Measurements from ENCODE around the gene RGL2. TPM values are rescaled to one million over a fixed set of nuclear protein-coding genes. Genes with fewer than 3 reads are reported as not detected.

The RGL2 gene
- total and polyA plus RNA-seq, 12 donors = 36.4 to 224 (median 85.4) TPM

DNA sequence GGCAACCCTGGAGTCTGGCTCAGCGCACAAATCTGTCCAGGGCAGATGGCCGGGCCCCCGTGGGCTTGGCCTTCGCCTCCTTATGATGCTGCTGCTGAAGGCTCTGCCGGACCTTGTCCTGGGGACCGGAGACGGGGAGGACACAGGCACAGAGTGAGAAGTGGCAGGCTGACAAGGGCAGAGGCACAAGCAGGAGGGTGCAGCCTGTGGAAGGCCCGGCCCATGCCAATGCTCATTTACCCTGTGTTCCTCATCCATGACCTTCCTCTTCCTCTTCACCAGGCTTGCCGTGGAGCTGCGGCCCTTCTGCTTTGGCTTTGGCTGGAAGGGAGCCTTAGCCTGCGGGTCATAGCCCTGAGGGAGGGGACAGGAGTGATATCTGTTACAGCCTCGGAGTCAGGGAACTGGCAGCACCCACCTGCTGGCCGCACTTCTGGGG, 19.5 kb downstream of the RGL2 start:
- 52 to 75% (median 69%) methylated on average over 8 to 13 of the region's 13 CpGs for WGBS, 4 donors
- H3K4me1 ChIP-seq (replicated peaks in 1 of 2) = peaks cover 9 to 31% of the 10 kb centered on the region in 2 donors
- no peak overlapping the region for H3K4me3 ChIP-seq
- H3K9me3 ChIP-seq (replicated peaks in 1 of 3) = no peaks in the 10 kb centered on the region
- no peak for DNase-seq
- H3K36me3 ChIP-seq (replicated peaks in 1 of 2) = peaks cover 0 to 64% of the 10 kb centered on the region in 2 donors
- H3K27me3 ChIP-seq = no peaks in the 10 kb centered on the region
- H3K27ac ChIP-seq = no peak overlapping the region
- TF ChIP-seq POLR2A (IDR thresholded peaks at IDR 0.05) = no peak
- TF ChIP-seq, protein P1, sequence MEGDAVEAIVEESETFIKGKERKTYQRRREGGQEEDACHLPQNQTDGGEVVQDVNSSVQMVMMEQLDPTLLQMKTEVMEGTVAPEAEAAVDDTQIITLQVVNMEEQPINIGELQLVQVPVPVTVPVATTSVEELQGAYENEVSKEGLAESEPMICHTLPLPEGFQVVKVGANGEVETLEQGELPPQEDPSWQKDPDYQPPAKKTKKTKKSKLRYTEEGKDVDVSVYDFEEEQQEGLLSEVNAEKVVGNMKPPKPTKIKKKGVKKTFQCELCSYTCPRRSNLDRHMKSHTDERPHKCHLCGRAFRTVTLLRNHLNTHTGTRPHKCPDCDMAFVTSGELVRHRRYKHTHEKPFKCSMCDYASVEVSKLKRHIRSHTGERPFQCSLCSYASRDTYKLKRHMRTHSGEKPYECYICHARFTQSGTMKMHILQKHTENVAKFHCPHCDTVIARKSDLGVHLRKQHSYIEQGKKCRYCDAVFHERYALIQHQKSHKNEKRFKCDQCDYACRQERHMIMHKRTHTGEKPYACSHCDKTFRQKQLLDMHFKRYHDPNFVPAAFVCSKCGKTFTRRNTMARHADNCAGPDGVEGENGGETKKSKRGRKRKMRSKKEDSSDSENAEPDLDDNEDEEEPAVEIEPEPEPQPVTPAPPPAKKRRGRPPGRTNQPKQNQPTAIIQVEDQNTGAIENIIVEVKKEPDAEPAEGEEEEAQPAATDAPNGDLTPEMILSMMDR (IDR thresholded peaks at IDR 0.05) = no peak
- intact Hi-C loops (cut with DNase I) = no loop called here

DNA sequence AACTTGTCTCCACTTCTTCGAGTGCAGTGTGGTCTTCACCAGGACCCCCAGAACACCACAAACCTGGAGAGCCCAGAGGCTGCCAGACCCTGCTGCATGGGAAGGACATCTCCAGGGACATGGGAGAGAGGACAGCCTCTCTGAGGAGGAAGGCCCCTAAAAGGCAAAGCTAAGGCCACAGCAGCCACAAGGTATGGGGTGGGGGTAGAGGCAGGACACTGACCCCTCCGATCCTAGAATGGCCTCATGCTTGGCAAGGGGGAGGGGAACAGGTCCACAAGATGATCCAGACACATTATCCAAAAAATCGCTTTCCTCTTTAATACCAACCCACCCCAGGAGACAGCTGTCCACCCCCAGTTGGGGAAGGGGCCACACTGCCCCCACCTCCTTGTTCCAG, 19.9 kb downstream of the RGL2 start:
- intact Hi-C loops (cut with DNase I) = no loop called here
- TF ChIP-seq, protein P1 (IDR thresholded peaks at IDR 0.05) = no peak
- no peak for TF ChIP-seq POLR2A (IDR thresholded peaks at IDR 0.05)
- Histone ChIP-seq H3K4me1 (replicated peaks in 1 of 2) (peaks cover 13 to 36% of the 10 kb centered on the region in 2 donors), H3K27ac (no peak overlapping the region), H3K27me3 (no peaks in the 10 kb centered on the region), H3K9me3 (replicated peaks in 1 of 3) (no peaks in the 10 kb centered on the region), H3K36me3 (replicated peaks in 1 of 2) (peaks cover 0 to 64% of the 10 kb centered on the region in 2 donors), H3K4me3 (no peak overlapping the region)
- no peak for DNase-seq
- WGBS, 4 donors = 83 to 94% (median 93%) methylated on average over 3 of the region's 3 CpGs

DNA sequence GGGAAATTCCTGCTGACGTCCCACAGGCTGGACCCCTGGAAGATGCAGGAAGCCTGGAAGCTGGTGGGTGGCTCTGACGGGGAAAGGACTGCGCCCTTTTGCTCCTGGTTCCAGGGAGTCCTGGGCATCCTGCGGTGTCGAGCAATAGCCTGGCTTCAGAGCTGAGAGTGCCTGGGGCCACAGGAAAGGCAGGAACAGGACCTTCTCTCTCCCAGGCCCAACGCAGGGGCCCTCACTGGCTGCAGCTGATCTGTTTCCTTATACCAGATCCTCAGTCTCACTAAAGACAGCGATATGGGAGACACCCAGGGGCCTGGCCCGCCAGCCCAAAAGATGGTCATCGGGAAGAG, 20.4 kb downstream of the RGL2 start:
- no peak overlapping the region for H3K4me3 ChIP-seq
- TF ChIP-seq, protein P1 (IDR thresholded peaks at IDR 0.05) = no peak
- TF ChIP-seq POLR2A (IDR thresholded peaks at IDR 0.05) = no peak
- H3K36me3 ChIP-seq (replicated peaks in 1 of 2) = peaks cover 0 to 63% of the 10 kb centered on the region in 2 donors
- no peaks in the 10 kb centered on the region for H3K9me3 ChIP-seq (replicated peaks in 1 of 3)
- no peak for DNase-seq
- peaks cover 14 to 41% of the 10 kb centered on the region in 2 donors for H3K4me1 ChIP-seq (replicated peaks in 1 of 2)
- peak overlapping the region in 2 of 5 donors; percentile 89 to 99 for H3K27ac ChIP-seq
- 81 to 88% (median 85%) methylated on average over 7 to 9 of the region's 9 CpGs for WGBS, 4 donors
- intact Hi-C loops (cut with DNase I) = no loop called here
- no peaks in the 10 kb centered on the region for H3K27me3 ChIP-seq

DNA sequence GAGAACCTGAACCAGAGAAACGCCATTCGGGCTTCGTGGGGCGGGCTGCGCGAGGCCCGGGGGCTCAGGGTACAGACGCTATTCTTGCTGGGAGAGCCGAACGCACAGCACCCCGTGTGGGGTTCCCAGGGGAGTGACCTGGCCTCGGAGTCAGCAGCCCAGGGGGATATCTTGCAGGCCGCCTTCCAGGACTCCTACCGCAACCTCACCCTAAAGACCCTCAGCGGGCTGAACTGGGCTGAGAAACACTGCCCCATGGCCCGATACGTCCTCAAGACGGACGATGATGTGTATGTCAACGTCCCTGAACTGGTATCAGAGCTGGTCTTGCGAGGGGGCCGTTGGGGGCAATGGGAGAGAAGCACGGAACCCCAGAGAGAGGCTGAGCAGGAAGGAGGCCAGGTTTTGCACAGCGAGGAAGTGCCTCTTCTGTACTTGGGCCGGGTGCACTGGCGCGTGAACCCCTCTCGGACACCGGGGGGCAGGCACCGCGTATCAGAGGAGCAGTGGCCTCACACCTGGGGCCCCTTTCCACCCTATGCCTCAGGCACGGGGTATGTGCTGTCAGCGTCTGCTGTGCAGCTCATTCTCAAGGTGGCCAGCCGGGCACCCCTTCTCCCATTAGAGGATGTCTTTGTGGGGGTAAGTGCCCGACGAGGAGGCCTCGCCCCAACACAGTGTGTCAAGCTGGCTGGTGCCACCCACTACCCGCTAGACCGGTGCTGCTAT, 20.9 kb downstream of the RGL2 start:
- no peak for TF ChIP-seq POLR2A (IDR thresholded peaks at IDR 0.05)
- TF ChIP-seq, protein P1 (IDR thresholded peaks at IDR 0.05) = no peak
- Histone ChIP-seq H3K9me3 (replicated peaks in 1 of 3) (no peaks in the 10 kb centered on the region), H3K27ac (peak overlapping the region; percentile 65 to 99 (median 78)), H3K27me3 (no peaks in the 10 kb centered on the region), H3K4me3 (peak overlapping the region in 3 of 4 donors; percentile 42 to 93 (median 68)), H3K4me1 (replicated peaks in 1 of 2) (peaks cover 17 to 46% of the 10 kb centered on the region in 2 donors), H3K36me3 (replicated peaks in 1 of 2) (peaks cover 0 to 63% of the 10 kb centered on the region in 2 donors)
- no peak for DNase-seq
- intact Hi-C loops (cut with DNase I) = no loop called here
- WGBS, 4 donors = 48 to 58% (median 54%) methylated on average over 10 to 39 of the region's 39 CpGs
